Endothelial cell of umbilical vein (primary cell): ENCODE measurements around the gene MRPL33.

ENCODE experiments used
- CTCF ChIP-seq, 2 donors: IDR thresholded peaks; 1 replicate in 1 of 2; 2 replicates in 1 of 2; pipeline ENCODE4 v1.5.1; 2011; ENCODE audit warnings: low read length in 2 of 2, mild to moderate bottlenecking in 2 of 2, moderate library complexity in 2 of 2, control low read depth in 1 of 2, inconsistent platforms in 1 of 2, low read depth in 1 of 2; ENCODE audit not compliant: insufficient read depth in 1 of 2; ENCODE audit errors: extremely low read depth in 1 of 2
- POLR2A ChIP-seq: IDR thresholded peaks from 2 replicates; pipeline ENCODE4 v1.6.1; 2012; ENCODE audit warnings: low read depth, mild to moderate bottlenecking, control low read depth, low read length
- POLR2AphosphoS5 ChIP-seq: IDR thresholded peaks from 2 replicates; pipeline ENCODE4 v1.6.1; 2012; ENCODE audit warnings: low read depth, mild to moderate bottlenecking, control low read depth, low read length, moderate library complexity; ENCODE audit not compliant: insufficient read depth

GRCh38 chr2:27754831-27755230, 16.7 kb upstream of the MRPL33 start:
- TF ChIP-seq CTCF (IDR thresholded peaks at IDR 0.05; ENCODE audit: extremely low read depth in 1 of 2, insufficient read depth in 1 of 2, low read depth in 1 of 2, low read length in 2 of 2), result no peak
- TF ChIP-seq POLR2A, result no peak
- no peak for TF ChIP-seq POLR2AphosphoS5
